Heart right ventricle (tissue), 16 donors: ENCODE measurements around the gene FAM83F. TPM values are rescaled to one million over a fixed set of nuclear protein-coding genes. Genes with fewer than 3 reads are reported as not detected.

ENCODE experiments used
- ATAC-seq, 8 donors: fragments of 200-7000 bp; cut with Tn5 transposase; one replicate each; pipeline ENCODE4 v1.9.1; 2020; ENCODE audit warnings: mild to moderate bottlenecking in 8 of 8, moderate library complexity in 8 of 8, moderate number of reproducible peaks in 1 of 8
- DNase-seq, 2 donors: peaks; one replicate each; pipeline ENCODE4 v3.0.0-alpha.2; 2020
- H3K27ac ChIP-seq, 10 donors: fragments of 200-600 bp; sonication (generic) in 2 of 10; one replicate each; pipeline versions ENCODE4 v1.5.0 to v1.8.0; 2020 to 2022; ENCODE audit warnings: mild to moderate bottlenecking in 3 of 10
- H3K27me3 ChIP-seq, 7 donors: fragments of 200-600 bp; one replicate each; pipeline ENCODE4 v1.8.0; 2021 to 2022; ENCODE audit warnings: mild to moderate bottlenecking in 2 of 7
- H3K36me3 ChIP-seq, 9 donors: fragments of 200-600 bp; sonication (generic) in 1 of 9; one replicate each; pipeline versions ENCODE4 v1.5.0 to v1.8.0; 2020 to 2022; ENCODE audit warnings: mild to moderate bottlenecking in 2 of 9
- H3K4me1 ChIP-seq, 9 donors: fragments of 200-600 bp; sonication (generic) in 1 of 9; one replicate each; pipeline versions ENCODE4 v1.5.0 to v1.8.0; 2020 to 2022; ENCODE audit warnings: mild to moderate bottlenecking in 4 of 9
- H3K4me3 ChIP-seq, 10 donors: fragments of 200-600 bp; sonication (generic) in 2 of 10; one replicate each; pipeline versions ENCODE4 v1.5.0 to v1.8.0; 2020 to 2022; ENCODE audit warnings: mild to moderate bottlenecking in 7 of 10, moderate library complexity in 2 of 10
- H3K9me3 ChIP-seq, 11 donors: fragments of 200-600 bp in 10 of 11; sonication (generic) in 2 of 11; one replicate each; pipeline versions ENCODE4 v1.5.0 to v1.8.0; 2013 to 2022; ENCODE audit warnings: mild to moderate bottlenecking in 2 of 11, control low read depth in 1 of 11, moderate library complexity in 1 of 11
- WGBS, 2 donors: extraction: QIAGEN DNeasy Blood & Tissue Kit; methylation state at CpG; one replicate each; pipeline ENCODE4 v1.1.7; 2013; ENCODE audit warnings: inconsistent platforms in 1 of 2; 5-methylcytosine and 5-hydroxymethylcytosine counted together
- intact Hi-C, 10 donors: fragments of 100-400 bp; cut with DNase I; formaldehyde crosslinking; loops; one replicate each; pipeline versions ENCODE4 v1.11.1 to v1.14.2; 2022
- polyA plus RNA-seq, 2 donors: library from polyadenylated mRNA; stranded (reverse); fragments of 200-250 nt; gene quantifications; one replicate each; pipeline ENCODE4 v1.2.3, GENCODE V29; 2013
- total RNA-seq, 10 donors: library from RNA; stranded (reverse); fragmentation: NEBNext Ultra II Directional in 3 of 10; extraction: Animal tissue kit (Norgen Biotek cat#: 25700) in 3 of 10; gene quantifications; one replicate each; pipeline versions ENCODE4 v1.2.1 to v1.2.4, GENCODE V29; 2021 to 2023
- TF ChIP-seq, protein P1 (sequence below), 9 donors: fragments of 200-600 bp; sonication (generic) in 2 of 9; IDR thresholded peaks; one replicate each; pipeline versions ENCODE4 v1.5.0 to v1.8.0; 2021 to 2022; ENCODE audit warnings: antibody characterized with exemption in 9 of 9, mild to moderate bottlenecking in 5 of 9, moderate library complexity in 1 of 9
- donor health status: Arrhythmogenic right ventricular cardiomyopathy.
- donor health status: ischemic (EF 13 %, LVEDD 7.1; RV severe dilation, severe dysfunction).
- donor health status: healthy with polysubstance abuse.
- donor health status: DM: no; HTN: yes; CAD: no.
- donor health status: DM: no; HTN: no; CAD: no.
- donor health status: ischemic (EF 25% LVEDD 6.9; RV normal size, moderate dysfunction).
- donor health status: ischemic (EF 25% LVEDD 5.7; RV mildly dilated, moderate dysfunction).
- donor health status: healthy.
- donor health status: DM: yes; HTN: yes; CAD: no.
- donor health status: Ischemic cardiomyopathy.
- donor health status: ischemic (EF 35%, LVEDD 5.7; RV mildly dilated, moderate dysfunction).
- donor health status: nonischemic (EF 11% LVEDD 7.7; RV severe dilation, severe dysfunction).
- donor health status: DM: yes; HTN: yes; CAD: no.
- donor health status: PGD.
- donor health status: ischemic (EF 29% LVEDD 5.4; RV normal size, mild dysfunction).
- donor health status: nonischemic (EF 23%, LVEDD 6.1; RV moderate dilation, normal function).

Gene FAM83F
- total and polyA plus RNA-seq, 12 donors: 1.1 to 9.7 (median 2.3) TPM

DNA sequence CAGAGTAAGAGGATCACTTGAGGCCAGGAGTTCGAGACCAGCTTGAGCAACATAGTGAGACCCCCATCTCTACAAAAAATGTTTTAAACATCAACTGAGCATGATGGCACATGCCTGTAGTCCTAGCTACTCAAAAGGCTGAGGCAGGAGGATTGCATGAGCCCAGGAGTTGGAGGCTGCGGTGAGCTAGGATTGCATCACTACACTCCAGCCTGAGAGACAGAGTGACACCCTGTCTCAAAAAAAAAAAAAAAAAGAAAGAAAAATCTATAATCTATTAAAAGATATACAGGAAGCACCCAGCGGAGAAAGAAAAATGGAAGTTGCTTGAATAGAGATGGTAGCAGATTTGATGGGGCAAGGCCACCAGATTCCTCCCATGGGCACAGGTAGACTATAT lies 61.8 kb downstream of the FAM83F start:
- ATAC-seq (no peak), DNase-seq (no peak)
- Histone ChIP-seq H3K4me1 (peaks cover 0 to 47% (median 27%) of the 10 kb centered on the region in 9 donors), H3K36me3 (no peaks in the 10 kb centered on the region), H3K27ac (no peak overlapping the region), H3K27me3 (no peaks in the 10 kb centered on the region), H3K4me3 (no peak overlapping the region), H3K9me3 (no peaks in the 10 kb centered on the region)
- intact Hi-C loops: loop anchor here in 4 of 10 donors (10.0 kb wide), 2 partner anchors 48 to 218 kb away; no protein-coding TSS in a partner anchor
- 93 to 96% methylated on average over 3 of the region's 3 CpGs for WGBS, 2 donors
- TF ChIP-seq, protein P1, sequence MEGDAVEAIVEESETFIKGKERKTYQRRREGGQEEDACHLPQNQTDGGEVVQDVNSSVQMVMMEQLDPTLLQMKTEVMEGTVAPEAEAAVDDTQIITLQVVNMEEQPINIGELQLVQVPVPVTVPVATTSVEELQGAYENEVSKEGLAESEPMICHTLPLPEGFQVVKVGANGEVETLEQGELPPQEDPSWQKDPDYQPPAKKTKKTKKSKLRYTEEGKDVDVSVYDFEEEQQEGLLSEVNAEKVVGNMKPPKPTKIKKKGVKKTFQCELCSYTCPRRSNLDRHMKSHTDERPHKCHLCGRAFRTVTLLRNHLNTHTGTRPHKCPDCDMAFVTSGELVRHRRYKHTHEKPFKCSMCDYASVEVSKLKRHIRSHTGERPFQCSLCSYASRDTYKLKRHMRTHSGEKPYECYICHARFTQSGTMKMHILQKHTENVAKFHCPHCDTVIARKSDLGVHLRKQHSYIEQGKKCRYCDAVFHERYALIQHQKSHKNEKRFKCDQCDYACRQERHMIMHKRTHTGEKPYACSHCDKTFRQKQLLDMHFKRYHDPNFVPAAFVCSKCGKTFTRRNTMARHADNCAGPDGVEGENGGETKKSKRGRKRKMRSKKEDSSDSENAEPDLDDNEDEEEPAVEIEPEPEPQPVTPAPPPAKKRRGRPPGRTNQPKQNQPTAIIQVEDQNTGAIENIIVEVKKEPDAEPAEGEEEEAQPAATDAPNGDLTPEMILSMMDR (IDR thresholded peaks at IDR 0.05): no peak

DNA sequence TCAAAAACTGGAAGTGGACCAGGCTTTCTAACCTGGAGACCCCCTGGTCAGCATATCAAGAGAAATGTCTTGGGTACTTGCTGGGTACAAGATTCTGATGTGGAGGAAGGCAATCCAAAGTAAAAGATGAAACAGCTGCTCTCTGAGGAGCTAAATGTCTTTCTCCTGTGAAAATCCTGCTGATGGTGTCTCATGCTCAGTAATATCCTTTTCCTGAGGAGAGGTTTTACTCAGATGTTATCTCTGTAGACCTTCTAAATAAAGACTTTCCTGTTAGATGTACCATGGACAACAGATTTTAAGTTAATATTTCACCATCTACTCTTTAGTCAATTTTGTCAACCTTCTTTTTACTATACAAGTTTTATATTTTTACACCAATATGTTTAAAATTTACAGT lies 62.9 kb downstream of the FAM83F start:
- H3K4me1 ChIP-seq: peaks cover 0 to 42% (median 26%) of the 10 kb centered on the region in 9 donors
- no peaks in the 10 kb centered on the region for H3K27me3 ChIP-seq
- DNase-seq (no peak), ATAC-seq (peak in 2 of 8 donors; percentile 42 to 50)
- peak overlapping the region in 1 of 10 donors; percentile 24 for H3K27ac ChIP-seq
- H3K4me3 ChIP-seq: no peak overlapping the region
- no peaks in the 10 kb centered on the region for H3K36me3 ChIP-seq
- TF ChIP-seq, protein P1 (IDR thresholded peaks at IDR 0.05): no peak
- H3K9me3 ChIP-seq: no peaks in the 10 kb centered on the region
- intact Hi-C loops: loop anchor here in 4 of 10 donors (10.0 kb wide), 2 partner anchors 47 to 217 kb away; no protein-coding TSS in a partner anchor

DNA sequence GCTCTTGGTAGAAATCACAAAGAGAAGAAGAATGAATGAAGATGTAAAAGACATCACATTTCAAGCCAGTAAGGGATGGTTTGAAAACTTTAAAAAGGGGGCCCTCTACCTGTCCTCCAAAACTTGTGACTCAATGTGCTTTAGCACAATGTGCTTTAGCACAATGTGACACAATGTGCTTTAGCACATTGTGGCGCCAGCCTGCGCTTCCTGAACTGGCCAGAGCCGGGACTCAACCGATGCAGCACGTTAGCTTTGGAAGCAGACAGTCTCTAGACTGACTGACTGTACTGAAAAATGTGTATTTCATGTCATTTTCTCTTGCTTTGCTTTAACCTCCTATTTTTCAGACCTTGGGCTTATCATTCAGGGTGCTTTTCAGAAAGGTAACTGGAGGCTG lies 63.5 kb downstream of the FAM83F start:
- H3K27ac ChIP-seq: peak overlapping the region in 2 of 10 donors; percentile 10 to 24
- H3K4me1 ChIP-seq: peaks cover 0 to 40% (median 26%) of the 10 kb centered on the region in 9 donors
- ATAC-seq: peak in 7 of 8 donors; percentile 47 to 83 (median 73)
- H3K27me3 ChIP-seq: no peaks in the 10 kb centered on the region
- H3K9me3 ChIP-seq: no peaks in the 10 kb centered on the region
- TF ChIP-seq, protein P1 (IDR thresholded peaks at IDR 0.05): no peak
- 49 to 67% methylated on average over 5 of the region's 5 CpGs for WGBS, 2 donors
- DNase-seq: peak in 1 of 2 donors; percentile 23
- intact Hi-C loops: loop anchor here in 4 of 10 donors (10.0 kb wide), 2 partner anchors 47 to 217 kb away; no protein-coding TSS in a partner anchor
- H3K4me3 ChIP-seq: no peak overlapping the region
- H3K36me3 ChIP-seq: no peaks in the 10 kb centered on the region

DNA sequence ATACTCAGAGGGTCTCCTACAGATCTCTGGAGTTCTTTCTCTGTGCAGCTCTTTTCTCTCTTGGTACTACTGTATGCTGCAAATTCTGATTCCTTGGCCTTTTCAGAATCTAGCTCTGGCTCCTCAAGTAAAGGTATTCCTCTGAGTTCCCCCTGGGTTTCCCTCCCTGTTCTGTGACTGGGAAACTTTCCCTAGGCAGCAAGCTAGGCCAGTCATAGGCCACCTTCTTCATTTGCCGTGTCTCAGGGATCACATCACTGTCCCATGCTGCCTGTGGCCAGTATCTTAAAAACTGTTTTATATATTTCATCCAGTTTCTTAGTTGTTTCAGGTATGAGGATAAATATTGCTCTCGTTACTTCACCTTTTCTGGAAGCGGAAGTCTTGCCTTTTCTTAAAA lies 71.2 kb downstream of the FAM83F start:
- Histone ChIP-seq H3K4me1 (peaks cover 0 to 44% (median 32%) of the 10 kb centered on the region in 9 donors), H3K9me3 (no peaks in the 10 kb centered on the region), H3K27ac (no peak overlapping the region), H3K4me3 (no peak overlapping the region), H3K36me3 (no peaks in the 10 kb centered on the region), H3K27me3 (no peaks in the 10 kb centered on the region)
- WGBS, 2 donors: 82 to 83% methylated on average over 3 of the region's 3 CpGs
- ATAC-seq (no peak), DNase-seq (no peak)
- TF ChIP-seq, protein P1 (IDR thresholded peaks at IDR 0.05): no peak
- intact Hi-C loops: no loop called here
